ENCODE results near the gene NLRP8.

- TF ChIP-seq CTCF (conservative IDR thresholded peaks at IDR 0.05 in 1 of 2, IDR thresholded peaks at IDR 0.05 in 1 of 2; ENCODE audit: low read depth in 1 of 2, low read length in 2 of 2) (no peak), EZH2 (IDR thresholded peaks at IDR 0.05; ENCODE audit: low read length, missing control alignments) (no peak)
These were observed 19.6 kb upstream of the NLRP8 start for GRCh38 chr19:55927991-55928390.

Measured in fibroblast of lung (primary cell).